Activated CD4-positive, alpha-beta T cell treated with anti-CD3 and anti-CD28 coated beads for 36 hours (primary cell): ENCODE data around the gene TRIP4. TPM values are rescaled to one million over a fixed set of nuclear protein-coding genes. Genes with fewer than 3 reads are reported as not detected.
A peak's percentile ranks its signal among the peaks of the same experiment; 100 is the strongest.

Experiments used
- ATAC-seq: fragments of 200-7000 bp; cut with Tn5 transposase; one replicate; pipeline ENCODE4 v1.10.0; 2021; ENCODE audit warnings: mild to moderate bottlenecking, moderate library complexity
- CTCF ChIA-PET: fragments of 350-600 bp; sonication (Branson Sonifier 250); formaldehyde crosslinking; loops from one replicate; lab custom pipeline; 2021; ENCODE audit warnings: antibody characterized with exemption; lab: Charles Lee
- POLR2A ChIA-PET: fragments of 350-600 bp; sonication (Branson Sonifier 250); formaldehyde crosslinking; loops from one replicate; lab custom pipeline; 2021; ENCODE audit warnings: antibody characterized with exemption, inconsistent platforms; lab: Charles Lee
- DNase-seq: peaks from one replicate; pipeline ENCODE4 v3.0.0-alpha.2; 2020
- H3K27ac Mint-ChIP-seq: one replicate; pipeline ENCODE4 v1.8.0; 2021; ENCODE audit warnings: mixed read lengths
- H3K27me3 Mint-ChIP-seq: one replicate; pipeline ENCODE4 v1.8.0; 2021; ENCODE audit warnings: mixed read lengths
- H3K36me3 Mint-ChIP-seq: one replicate; pipeline ENCODE4 v1.8.0; 2021; ENCODE audit warnings: low read depth, mixed read lengths
- H3K4me1 Mint-ChIP-seq: one replicate; pipeline ENCODE4 v1.8.0; 2021; ENCODE audit warnings: mixed read lengths
- H3K4me3 Mint-ChIP-seq: one replicate; pipeline ENCODE4 v1.8.0; 2021; ENCODE audit warnings: mild to moderate bottlenecking, moderate library complexity, mixed read lengths
- H3K9me3 Mint-ChIP-seq: one replicate; pipeline ENCODE4 v1.8.0; 2021; ENCODE audit warnings: low read depth, mixed read lengths
- intact Hi-C, 2 experiments: fragments of 100-400 bp; cut with DNase I in 1 of 2; cut with micrococcal nuclease in 1 of 2; formaldehyde crosslinking; loops; one replicate each; pipeline versions ENCODE4 v1.14.2 to v1.15.1; 2022 to 2024; cut with DNase I, micrococcal nuclease
- total RNA-seq, 2 experiments: library from RNA; stranded (reverse); gene quantifications; one replicate each; pipeline ENCODE4 v1.2.3, GENCODE V29; 2021

The TRIP4 gene
- total RNA-seq, 2 experiments from 2014 or later: 13.1 to 19.6 TPM

GRCh38 chr15:64503197-64503596 lies 115.6 kb downstream of the TRIP4 start:
- peaks cover 34% of the 10 kb centered on the region for H3K36me3 Mint-ChIP-seq
- peak overlapping the region; percentile 71 for H3K27ac Mint-ChIP-seq
- peak overlapping the region; percentile 24 for H3K4me3 Mint-ChIP-seq
- ChIA-PET CTCF (interaction anchor here (0.5 to 2.1 kb wide), 6 partner anchors 9 to 76 kb away, joined by 3 to 8 read pairs (median 4); no protein-coding TSS in a partner anchor), POLR2A (interaction anchor here (0.7 to 1.0 kb wide), 3 partner anchors 106 to 149 kb away, joined by 3 to 6 read pairs (median 4); no protein-coding TSS in a partner anchor)
- H3K9me3 Mint-ChIP-seq: no peaks in the 10 kb centered on the region
- DNase-seq (no peak), ATAC-seq (no peak)
- H3K27me3 Mint-ChIP-seq: no peaks in the 10 kb centered on the region
- intact Hi-C loops: no loop called here
- peaks cover 89% of the 10 kb centered on the region for H3K4me1 Mint-ChIP-seq

- ChIA-PET POLR2A (interaction anchor here (0.8 to 1.0 kb wide), 2 partner anchors 105 to 145 kb away, joined by 3 to 6 read pairs; no protein-coding TSS in a partner anchor), CTCF (interaction anchor here (0.6 to 2.1 kb wide), 8 partner anchors 9 to 116 kb away, joined by 3 to 8 read pairs (median 4); no protein-coding TSS in a partner anchor)
- no peak overlapping the region for H3K4me3 Mint-ChIP-seq
- ATAC-seq (no peak), DNase-seq (no peak)
- H3K27me3 Mint-ChIP-seq: no peaks in the 10 kb centered on the region
- intact Hi-C loops: no loop called here
- H3K27ac Mint-ChIP-seq: peak overlapping the region; percentile 71
- peaks cover 88% of the 10 kb centered on the region for H3K4me1 Mint-ChIP-seq
- peaks cover 33% of the 10 kb centered on the region for H3K36me3 Mint-ChIP-seq
- no peaks in the 10 kb centered on the region for H3K9me3 Mint-ChIP-seq
Measured at GRCh38 chr15:64503640-64504039, 116.0 kb downstream of the TRIP4 start.

Other genes starting within 250 kb of the TRIP4 start
- gene SNX22, start 236.1 kb upstream of the TRIP4 start, total RNA-seq: under 1 TPM; 0.59 to 0.79 TPM
- 100 to 1,000 TPM; 221 to 233 TPM for gene PPIB, start 224.8 kb upstream of the TRIP4 start, total RNA-seq
- gene CSNK1G1, start 31.7 kb upstream of the TRIP4 start, total RNA-seq: 10 to 100 TPM; 20.3 to 22.5 TPM
- gene PCLAF, start 6.4 kb upstream of the TRIP4 start, total RNA-seq: 10 to 100 TPM; 41.4 to 97.6 TPM
- gene ZNF609, start 72.7 kb downstream of the TRIP4 start, total RNA-seq: 10 to 100 TPM; 39.8 to 44.5 TPM